NCI-H2107 treated with DMSO at 0.1 percent for 48 hours (cell line): ENCODE measurements around the gene HDAC1.
"Not testable (repeated sequence)": the region's sequence is repeated elsewhere in the genome, so short reads cannot be mapped to it uniquely, and the experiment has no call there.

ENCODE experiments used
- DNase-seq: peaks from one replicate; lab custom pipeline; 2025; ENCODE audit not compliant: unreplicated experiment; lab: John Stamatoyannopoulos, UW

Gene HDAC1

GRCh38 chr1:32291708-32292538 is at the start of gene HDAC1:
HDAC1 (plus strand) TSS chr1:32292083; CDS start chr1:32292170, 87 bp downstream.
- peak; percentile 94 for DNase-seq

DNA sequence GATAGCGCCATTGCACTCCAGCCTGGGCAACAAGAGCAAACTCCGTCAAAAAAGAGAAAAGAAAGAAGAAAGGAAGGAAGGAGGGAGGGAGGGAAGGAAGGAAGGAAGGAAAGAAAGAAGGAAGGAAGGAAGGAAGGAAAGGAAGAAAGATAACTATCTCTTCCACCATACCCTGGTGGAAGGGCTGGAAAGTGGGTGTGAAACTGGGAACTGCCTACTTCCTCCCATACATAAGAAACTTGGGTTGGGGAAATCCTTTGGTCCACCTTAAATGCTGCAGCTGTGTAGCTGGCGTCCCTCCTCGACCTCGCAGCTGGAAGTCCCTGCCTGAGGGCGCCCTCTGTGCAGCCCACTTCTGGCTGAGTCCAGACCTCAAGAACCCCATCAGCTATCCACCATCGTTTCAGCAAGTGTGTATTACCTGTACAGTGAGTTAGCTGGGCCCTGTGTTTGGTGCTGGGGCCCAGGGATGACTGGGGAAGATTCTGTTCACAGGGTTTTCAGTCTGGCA is 49.5 kb upstream of the HDAC1 start:
- DNase-seq, result no peak

DNA sequence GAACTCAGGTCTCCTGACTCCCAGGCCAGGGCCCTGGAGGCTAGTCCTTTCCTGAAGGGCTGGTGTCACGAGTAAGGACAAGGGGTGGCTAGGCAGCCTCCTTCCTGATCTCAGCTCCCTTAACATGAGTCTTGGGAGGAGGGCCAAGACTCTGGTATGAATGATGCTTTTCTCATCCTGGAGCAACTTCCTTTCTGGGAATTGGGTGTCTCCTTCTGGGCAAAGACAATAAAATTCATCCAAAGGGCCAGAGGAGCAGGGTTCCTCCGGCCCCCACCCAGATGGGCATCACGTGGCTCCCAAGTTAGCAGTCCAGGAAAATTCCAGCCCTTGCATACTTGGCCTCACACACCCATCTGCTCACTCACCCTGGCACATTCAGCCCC is 45.0 kb upstream of the HDAC1 start, which contains the start of gene FAM167B:
TSS of gene FAM167B (plus strand) at position 335 of the 386 bp plus-strand sequence. CDS start 200 bp downstream, outside the sequence.
- DNase-seq, result no peak

DNA sequence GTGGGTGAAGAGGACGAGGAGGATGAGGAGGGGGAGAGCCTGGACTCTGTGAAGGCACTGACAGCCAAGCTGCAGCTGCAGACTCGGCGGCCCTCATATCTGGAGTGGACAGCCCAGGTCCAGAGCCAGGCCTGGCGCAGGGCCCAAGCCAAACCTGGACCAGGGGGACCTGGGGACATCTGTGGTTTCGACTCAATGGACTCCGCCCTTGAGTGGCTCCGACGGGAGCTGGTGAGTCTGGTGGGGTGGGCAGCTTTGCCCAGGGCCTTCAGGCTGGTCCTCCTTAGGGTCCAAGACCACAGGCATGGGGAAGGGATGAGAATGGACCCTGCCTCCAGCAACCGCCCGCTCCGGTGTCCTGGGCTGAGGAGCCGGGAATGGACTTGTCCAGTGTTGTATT is 44.4 kb upstream of the HDAC1 start:
- no peak for DNase-seq

DNA sequence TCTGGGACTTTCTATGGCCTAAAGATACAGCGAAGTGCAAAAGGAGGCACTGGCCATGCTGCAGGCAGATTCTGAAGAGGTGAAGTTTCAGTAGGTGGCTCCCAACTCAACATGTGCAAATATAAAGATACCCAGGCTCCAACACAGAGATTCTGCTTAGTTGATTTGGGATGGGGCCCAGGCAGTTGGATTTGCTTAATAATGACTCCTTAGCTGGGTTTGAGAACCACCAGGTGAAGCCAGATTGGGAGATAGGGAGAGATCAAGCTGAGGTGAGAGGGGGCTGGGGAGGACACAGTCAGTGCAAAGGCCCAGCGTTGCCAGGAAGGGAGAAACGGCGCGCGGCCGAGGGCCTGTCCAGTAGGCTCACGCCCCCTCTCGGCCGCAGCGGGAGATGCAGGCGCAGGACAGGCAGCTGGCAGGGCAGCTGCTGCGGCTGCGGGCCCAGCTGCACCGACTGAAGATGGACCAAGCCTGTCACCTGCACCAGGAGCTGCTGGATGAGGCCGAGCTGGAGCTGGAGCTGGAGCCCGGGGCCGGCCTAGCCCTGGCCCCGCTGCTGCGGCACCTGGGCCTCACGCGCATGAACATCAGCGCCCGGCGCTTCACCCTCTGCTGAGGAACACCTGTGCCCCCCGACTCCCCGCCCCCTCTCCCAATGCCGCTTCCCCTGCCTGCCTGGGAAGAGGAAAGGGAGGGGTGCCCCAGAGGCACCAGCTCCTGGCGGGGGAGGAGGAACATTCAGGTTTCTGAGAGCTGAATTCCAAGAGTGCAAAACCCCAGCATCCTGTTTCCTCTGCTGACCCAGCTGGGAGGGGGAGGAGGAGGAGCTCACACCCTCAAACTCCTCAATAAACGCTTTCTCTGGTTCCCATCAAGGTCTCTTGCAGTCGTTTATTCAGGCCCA is 43.6 kb upstream of the HDAC1 start:
- peak; percentile 49 for DNase-seq

DNA sequence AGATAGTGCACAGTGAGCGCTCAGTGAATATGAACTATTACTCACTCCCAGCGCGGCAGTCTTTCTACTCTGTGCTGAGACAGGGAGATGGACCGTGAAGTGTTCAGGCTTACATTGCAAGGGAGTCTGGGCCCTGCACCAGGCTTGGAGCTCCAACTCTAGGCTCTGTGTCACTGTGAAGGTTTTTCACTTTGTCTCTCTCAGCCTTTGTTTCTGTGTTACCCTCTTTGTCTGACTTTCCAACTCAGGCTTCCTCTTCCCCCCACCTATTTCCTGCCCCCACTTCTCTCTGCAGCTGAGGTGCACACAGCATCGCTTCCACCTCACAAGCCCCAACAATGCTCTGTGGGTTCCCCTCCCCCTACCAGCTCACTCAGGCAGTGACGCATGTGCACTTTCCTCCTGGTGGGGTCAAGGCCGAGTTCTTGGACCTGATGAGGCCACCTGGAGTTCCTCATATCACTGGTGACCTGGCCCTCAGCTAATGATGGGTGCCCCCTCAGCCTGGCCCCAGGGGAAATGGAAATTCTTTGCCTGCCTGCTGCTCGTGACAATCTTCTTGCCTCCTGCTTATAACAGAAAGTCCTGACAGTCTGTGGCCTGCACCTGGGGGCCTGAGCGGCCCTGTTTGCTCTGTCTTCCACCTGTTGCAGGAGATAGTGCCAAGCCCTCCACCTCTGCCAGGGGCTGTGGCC is 41.9 kb upstream of the HDAC1 start:
- no peak for DNase-seq

DNA sequence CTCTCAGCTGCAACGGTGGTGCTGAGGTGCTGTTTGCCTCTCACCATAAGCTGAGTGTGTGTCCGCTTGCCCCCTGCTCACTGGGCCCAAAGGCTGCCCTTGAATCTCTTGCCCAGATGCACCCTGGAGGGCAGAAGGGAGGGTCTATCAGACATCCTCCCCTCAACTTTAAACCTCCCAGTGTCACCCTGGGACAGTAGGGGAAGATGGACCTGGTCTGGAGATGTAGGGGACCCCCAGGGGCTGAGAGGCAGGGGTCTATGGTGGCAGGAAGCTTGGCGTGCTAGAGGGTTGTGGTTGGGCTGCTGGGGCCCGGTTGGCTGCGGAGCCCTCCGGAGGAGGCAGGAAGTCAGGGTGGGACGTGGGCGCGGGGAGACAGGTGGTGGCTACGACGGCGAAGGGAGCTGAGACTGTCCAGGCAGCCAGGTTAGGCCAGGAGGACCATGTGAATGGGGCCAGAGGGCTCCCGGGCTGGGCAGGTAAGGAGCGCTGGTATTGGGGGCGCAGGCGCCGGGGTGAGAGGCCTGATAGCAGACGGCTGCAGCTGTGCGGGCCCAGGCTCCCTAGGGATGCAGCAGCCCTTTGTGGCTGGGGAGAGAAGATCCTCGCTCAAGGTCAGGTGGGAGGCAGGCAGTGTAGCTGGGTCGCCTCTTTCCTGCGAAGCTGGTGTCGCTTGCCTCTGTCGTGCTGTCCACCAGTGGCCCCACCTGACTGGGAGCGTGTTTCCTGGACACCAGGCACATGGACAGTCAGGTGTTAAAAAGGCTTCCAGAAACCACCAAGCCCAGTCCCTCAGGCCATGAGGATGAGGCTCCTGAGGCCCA is 40.8 kb upstream of the HDAC1 start, which contains the start of gene LCK:
TSS of gene LCK (plus strand) at position 373 of the 824 bp plus-strand sequence. CDS start 23,065 bp downstream, outside the sequence.
- no peak for DNase-seq

- DNase-seq, result no peak
Observed at GRCh38 chr1:32255072-32256071, 36.5 kb upstream of the HDAC1 start.

GRCh38 chr1:32256473-32257226 is 35.2 kb upstream of the HDAC1 start:
- no peak for DNase-seq

- no peak for DNase-seq
Observed at GRCh38 chr1:32257227-32257508, 34.7 kb upstream of the HDAC1 start.

GRCh38 chr1:32263236-32263593 is 28.7 kb upstream of the HDAC1 start:
- DNase-seq, result not testable (repeated sequence)

DNA sequence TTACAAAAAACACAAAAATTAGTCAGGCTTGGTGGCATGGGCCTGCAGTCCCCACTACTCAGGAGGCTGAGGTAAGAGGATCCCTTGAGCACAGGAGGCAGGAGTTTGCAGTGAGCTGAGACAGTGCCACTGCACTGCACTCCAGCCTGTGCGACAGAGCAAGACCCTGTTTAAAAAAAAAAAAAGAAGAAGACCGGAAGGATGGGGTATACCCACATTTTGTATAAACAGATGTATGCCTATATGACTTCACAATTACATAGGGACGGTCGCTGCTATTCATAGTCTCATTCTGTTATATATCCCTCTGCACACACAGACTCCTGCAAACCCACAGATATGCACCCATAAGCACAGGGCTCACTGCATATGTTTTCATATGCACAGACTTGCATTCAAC is 28.1 kb upstream of the HDAC1 start:
- DNase-seq, result no peak

GRCh38 chr1:32265846-32266245 is 26.0 kb upstream of the HDAC1 start:
- no peak for DNase-seq

DNA sequence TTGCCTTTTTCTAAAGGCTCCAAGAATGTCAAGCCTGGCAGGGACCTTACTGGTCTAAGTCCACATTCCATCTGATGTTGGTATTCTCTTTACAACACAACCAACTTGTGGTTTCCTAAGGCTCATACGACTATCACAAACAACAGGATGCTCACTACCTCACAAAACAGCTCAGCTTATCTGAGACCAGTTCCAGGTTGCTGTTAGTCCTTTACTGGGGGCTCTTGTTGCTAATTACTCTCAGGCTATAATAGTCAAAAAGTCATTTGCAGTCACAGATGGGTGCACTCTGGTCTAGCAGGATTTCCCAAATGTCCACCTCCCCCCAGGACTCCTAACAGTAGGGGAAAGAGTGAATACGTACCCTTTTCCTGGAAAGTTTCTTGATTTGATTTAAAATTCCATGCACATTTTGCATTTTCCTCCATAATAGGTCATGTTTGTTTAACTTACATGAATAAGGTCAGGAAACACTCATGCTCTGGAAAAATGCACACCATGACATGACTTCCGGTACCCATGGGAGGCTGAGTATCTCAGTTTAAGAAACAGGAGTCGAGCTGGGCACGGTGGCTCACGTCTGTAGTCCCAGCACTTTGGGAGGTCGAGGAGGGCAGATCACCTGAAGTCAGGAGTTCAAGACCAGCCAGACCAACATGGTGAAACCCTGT is 24.8 kb upstream of the HDAC1 start:
- no peak for DNase-seq

DNA sequence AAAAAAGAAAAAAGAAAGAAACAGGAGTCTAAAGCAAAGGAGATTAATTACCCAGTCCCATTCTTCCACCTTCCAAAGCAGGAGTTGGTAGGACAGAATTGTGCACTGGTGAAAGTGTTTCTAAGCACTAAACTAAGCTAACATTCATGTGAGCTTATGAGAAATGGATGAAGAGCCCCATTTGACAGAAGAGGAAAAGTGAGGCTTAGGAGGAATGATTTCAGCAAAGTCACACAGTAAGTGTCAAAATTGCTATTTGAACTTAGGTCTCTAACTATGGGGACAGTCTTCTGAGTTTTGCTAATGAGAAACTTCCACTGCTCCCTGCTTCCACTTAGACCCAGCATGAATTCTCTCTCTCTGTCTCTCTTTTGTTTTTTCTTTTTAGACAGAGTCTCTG is 22.1 kb upstream of the HDAC1 start:
- DNase-seq, result no peak

- DNase-seq, result no peak
Observed at GRCh38 chr1:32272557-32273390, 19.1 kb upstream of the HDAC1 start.
